GM21447 (cell line): ENCODE data around the gene IPO4.

Experiments used
- ATAC-seq: cut with Tn5 transposase; IDR thresholded peaks from one replicate; pipeline ENCODE4 v1.9.1; 2021; ENCODE audit not compliant: unreplicated experiment

The IPO4 gene

DNA sequence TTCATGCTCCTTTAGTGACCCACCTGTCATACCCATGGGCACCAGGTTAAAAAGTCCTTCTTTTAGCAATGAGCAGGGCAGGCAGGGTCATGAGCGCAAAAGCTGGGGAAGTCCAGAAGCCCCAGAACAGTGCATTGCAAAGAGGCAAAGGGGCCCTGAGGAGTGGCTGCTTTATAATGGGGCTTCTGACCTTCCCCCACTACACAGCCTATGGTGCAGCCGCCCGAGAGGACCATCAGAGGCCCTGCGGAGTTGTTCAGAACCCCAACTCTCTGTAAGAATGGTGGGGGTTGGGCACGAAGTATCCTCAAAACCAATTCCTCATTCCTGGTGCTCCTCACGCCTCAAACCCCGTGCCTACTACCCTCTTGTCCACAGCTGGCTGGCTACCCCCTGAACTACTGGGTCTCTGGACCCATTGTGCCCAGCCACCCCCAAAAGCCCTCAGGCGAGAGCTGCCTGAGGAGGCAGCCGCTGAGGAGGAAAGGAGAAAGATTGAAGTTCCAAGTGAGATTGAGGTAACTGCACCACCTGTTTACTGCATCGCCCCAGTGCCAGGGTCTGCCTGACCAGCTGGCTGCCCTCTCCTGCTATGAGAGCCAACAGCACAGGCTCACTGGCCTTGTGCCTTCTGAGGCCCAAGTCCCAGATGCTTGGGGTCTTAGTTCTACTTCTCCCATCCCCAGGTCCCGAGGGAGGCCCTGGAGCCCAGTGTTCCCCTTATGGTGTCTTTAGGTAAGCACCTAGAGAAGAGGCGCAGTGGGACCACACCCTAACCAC is 10.0 kb downstream of the IPO4 start:
- no peak for ATAC-seq

GRCh38 chr14:24177891-24178290 is 10.7 kb downstream of the IPO4 start:
- no peak for ATAC-seq

- ATAC-seq = no peak
These were observed 11.4 kb downstream of the IPO4 start for GRCh38 chr14:24177041-24177825.

- ATAC-seq = no peak
These were observed 12.0 kb downstream of the IPO4 start for GRCh38 chr14:24176599-24176998.

DNA sequence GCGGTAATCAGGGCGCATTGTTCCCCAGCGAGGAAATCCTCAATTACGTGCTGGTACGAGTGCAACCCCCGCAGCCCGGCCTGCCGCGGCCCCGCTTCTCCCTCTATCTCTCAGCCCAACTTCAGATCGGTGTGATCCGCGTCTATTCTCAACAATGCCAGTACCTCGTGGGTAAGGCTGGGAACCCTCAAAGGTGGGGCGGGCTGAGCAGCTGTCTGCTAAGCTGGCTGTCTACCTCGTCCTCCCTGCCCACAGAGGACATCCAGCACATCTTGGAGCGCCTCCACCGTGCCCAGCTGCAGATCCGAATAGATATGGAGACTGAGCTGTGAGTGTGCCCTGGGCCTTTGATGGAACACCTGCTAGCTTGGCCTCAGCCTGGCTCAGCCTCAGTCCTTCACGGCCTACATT is 15.7 kb downstream of the IPO4 start:
- no peak for ATAC-seq

GRCh38 chr14:24172261-24172860 is 16.3 kb downstream of the IPO4 start:
- no peak for ATAC-seq

DNA sequence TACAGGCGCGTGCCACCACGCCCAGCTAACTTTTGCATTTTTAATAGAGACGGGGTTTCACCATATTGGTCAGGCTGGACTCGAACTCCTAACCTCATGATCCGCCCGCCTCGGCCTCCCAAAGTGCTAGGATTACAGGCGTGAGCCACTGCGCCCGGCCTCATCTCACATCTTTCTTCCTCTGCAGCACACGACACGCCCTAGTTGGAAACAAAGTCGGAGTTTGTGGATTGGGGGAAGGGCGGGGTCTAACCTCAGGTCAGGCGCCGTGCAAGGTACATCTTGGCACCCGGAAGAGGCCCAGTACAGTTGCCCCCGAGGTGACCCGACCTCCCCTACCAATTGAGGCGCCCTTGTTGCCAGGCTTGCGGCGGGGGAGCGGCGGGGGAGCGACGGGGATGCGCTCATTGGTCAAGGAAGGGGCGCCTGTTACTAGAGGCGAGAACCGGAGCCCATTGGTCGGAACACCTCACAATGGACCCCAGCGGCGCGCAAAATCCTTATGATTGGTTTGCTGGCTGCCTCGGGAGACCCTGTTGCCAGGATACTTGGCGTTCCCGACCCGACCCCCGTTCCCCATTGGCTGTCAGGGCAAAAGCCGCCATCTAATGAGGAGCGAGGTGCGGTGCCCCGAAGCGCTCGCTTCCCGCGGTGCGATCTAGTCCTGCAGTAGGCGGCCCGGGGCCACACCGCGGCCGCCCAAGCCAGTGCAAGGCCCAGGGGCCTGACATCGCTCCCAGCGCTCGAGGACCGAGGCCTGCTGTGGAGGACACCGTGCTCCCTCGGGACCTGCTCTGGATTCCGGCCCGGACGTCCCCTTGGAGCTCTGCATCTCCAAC is 17.0 kb downstream of the IPO4 start, which contains the start of gene REC8:
TSS of gene REC8 (plus strand) at position 659 of the 839 bp plus-strand sequence. CDS start 473 bp downstream, outside the sequence.
- ATAC-seq = peak; percentile 88

DNA sequence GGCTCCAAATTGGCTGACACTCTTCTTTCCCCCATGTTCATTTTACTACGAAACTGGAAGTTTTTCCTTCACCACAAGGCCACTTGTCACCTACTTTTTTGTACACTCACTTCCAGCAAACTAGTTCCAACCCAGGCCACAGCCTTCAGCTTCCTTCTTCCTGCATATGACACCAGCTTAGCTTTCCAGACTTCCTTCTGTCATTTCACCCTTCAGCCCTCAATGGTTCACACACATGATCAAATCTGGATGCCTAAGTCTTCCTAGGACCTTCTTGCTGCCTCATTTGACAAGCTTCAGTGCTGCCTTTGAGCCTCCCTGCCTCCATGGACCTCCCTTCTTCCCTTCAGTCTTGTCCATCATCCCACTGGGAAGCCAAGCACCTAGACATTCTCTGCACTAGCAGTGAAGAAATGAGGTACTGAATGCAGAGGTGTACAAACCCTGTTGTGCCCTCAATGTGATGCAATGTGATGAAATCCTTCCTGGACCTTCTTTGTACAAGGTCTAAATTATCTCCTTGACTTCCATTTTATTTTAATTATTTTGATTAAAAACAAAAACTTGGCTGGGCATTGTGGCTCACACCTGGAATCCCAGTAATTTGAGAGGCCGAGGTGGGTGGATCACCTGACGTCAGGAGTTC is 21.0 kb downstream of the IPO4 start:
- no peak for ATAC-seq

GRCh38 chr14:24165785-24166184 is 22.8 kb downstream of the IPO4 start:
- ATAC-seq = no peak

DNA sequence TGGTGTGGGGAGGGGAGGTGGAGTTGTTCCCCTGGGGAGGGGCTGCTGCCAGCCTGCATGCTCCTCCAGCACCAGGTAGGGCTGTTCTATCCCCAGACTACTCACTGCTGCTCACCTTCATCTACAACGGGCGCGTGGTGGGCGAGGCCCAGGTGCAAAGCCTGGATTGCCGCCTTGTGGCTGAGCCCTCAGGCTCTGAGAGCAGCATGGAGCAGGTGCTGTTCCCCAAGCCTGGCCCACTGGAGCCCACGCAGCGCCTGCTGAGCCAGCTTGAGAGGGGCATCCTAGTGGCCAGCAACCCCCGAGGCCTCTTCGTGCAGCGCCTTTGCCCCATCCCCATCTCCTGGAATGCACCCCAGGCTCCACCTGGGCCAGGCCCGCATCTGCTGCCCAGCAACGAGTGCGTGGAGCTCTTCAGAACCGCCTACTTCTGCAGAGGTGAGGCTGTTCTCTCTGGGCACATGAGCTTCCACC is 24.1 kb downstream of the IPO4 start:
- ATAC-seq = no peak

DNA sequence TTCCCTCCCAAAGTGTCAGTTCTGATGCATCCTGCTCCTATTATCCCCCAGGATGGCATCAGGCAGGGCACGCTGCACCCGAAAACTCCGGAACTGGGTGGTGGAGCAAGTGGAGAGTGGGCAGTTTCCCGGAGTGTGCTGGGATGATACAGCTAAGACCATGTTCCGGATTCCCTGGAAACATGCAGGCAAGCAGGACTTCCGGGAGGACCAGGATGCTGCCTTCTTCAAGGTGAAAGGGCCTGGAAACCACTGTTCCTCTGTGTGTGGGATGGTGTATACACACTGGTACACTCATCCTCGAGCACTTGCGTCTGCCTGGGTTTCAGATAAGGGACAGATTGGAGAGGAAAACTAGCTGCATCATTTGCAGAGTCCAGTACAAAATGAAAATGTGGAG is 26.5 kb downstream of the IPO4 start:
- no peak for ATAC-seq

DNA sequence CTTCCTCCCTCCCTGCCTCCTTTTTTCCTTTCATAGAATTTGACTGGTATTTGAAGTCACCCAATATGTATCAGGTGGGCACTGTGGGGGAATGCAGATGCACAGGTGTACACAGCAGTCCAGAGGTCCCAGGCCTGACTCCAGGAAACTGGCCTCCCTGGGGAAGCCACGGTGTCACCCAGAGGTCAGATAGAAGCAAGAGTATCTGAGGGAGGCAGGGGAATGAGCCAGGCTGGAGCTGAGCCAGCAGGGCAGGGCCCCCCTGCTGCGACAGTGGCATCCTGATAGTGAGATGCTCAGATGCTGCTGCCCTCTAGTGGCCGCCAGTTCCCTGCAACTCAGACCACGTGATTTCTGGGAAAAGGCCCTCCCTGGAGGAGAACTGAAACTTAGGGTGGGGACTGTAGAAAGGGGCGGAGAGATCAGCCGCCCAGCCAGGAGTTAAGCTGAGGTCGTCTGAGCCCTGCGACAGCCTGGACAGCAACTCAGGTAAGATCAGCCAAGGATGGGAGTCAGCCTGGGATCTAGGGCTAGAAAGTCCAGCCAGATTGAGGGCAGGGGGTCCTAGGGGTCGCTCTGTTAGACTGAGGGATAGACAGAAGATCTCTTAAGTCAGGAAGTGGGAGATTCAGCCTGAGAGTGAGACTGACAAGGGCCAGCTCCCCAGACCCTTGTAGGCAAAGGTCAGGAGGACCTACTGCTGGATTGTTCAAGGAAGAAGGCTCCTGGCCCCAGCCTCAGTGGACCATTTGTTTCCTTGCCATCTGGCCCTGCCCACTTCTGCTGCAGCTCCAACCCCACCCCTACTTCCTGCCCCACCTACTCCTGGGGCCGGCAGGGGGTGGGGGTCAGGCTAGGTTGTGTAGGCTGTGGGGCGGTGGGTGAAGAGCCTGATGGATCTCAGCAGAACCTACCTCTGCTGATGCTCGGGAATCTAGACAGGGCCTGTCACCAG is 27.5 kb downstream of the IPO4 start, which contains the start of gene IRF9:
TSS of gene IRF9 (plus strand) at position 416 of the 955 bp plus-strand sequence. CDS start 880 bp downstream, outside the sequence.
- ATAC-seq = peak; percentile 84

GRCh38 chr14:24160499-24160849 is 28.1 kb downstream of the IPO4 start:
- no peak for ATAC-seq

DNA sequence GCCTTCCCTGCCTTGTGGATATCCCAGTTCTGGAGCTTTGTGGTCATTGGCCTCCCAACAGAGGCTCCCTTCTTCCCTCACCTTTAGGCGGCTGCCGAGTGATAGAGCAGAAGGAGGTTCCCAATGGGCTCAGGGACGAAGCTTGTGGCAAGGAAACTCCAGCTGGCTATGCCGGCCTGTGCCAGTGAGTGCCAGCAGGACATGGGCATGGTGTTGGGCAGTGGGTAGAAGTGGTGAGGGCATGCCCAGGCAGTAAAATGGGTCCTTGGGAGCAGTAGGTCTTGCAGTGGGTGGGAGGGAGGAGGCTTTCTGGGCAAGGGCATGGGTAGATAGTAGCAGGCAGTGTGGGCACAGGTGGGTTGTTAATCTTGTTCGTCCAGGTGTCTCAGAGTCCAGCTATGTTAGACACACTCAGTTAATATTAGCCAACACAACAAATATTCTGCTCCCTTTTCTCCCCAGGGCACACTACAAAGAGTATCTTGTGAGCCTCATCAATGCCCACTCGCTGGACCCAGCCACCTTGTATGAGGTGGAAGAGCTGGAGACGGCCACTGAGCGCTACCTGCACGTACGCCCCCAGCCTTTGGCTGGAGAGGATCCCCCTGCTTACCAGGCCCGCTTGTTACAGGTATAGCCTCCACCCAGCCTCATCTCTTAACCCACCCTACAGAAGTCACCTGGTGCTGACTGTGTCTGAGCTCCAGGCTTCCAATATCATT is 28.7 kb downstream of the IPO4 start:
- ATAC-seq = no peak

- ATAC-seq = no peak
These were observed 31.3 kb downstream of the IPO4 start for GRCh38 chr14:24157331-24157730.

GRCh38 chr14:24156840-24157239 is 31.8 kb downstream of the IPO4 start:
- ATAC-seq = no peak

DNA sequence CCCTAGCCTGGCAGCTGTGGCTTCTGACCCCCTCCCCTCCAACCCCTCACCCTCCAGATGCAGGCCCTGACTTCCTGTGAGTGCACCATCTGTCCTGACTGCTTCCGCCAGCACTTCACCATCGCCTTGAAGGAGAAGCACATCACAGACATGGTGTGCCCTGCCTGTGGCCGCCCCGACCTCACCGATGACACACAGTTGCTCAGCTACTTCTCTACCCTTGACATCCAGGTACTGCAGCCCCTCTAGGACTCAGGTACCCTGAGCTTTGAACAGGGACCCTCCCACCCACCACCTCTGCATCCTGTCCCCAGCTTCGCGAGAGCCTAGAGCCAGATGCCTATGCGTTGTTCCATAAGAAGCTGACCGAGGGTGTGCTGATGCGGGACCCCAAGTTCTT is 33.5 kb downstream of the IPO4 start:
- ATAC-seq = no peak

- no peak for ATAC-seq
These were observed 37.1 kb downstream of the IPO4 start for GRCh38 chr14:24151404-24152080.
